ENCODE measurements around the gene LDHD.
A peak's percentile ranks its signal among the peaks of the same experiment; 100 is the strongest.
"Not testable (repeated sequence)": the region's sequence is repeated elsewhere in the genome, so short reads cannot be mapped to it uniquely, and the experiment has no call there.

Gene LDHD

DNA sequence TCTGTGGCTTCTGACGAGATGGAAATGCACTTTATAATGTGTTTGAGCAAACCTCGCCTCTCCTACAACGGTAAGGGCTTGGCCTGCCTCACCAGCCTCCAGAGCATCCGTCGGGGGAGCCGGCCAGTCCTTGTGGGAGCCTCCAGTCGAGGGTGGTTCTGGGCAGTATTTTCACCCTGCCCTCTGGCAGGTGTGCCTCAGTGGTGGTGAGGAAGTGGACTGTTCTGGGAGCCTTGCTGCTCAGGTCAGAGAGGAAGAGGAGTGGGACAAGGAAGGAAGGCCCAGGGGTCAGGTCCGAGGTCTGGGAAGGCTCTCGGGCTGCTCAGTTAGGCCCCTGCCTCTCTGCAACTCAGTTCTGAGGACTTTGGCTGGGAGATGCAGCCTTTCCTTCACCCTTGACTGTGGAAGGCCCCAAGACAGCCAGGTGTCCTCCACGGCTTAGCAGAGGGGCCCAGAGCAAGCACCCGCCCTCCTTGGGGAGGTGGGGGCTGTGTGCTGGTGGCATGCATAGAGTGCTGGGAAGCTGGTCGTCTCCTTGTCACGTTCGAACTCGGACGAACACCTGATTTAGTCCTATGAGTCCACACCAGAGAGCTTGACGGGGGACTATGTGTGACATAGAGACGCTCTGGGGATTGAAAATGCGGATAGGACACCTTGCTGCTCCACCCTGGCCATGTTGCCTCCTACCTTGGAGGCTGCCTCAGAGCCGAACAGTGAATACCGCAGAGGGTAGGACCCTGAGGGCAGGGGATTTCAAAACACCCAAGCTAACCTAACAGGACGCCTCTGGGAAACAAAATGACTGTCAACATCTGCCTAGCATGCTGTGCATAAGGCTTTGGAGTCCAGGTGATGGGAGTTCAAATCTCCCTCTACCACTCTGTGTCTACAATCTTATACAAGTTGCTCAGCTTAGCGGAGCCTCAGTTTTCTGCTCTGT lies 22.7 kb downstream of the LDHD start:
- no peak for DNase-seq (ENCODE audit: low read depth)
- no peak overlapping the region for H3K4me3 ChIP-seq (ENCODE audit: low read length)
- TF ChIP-seq, protein P1, sequence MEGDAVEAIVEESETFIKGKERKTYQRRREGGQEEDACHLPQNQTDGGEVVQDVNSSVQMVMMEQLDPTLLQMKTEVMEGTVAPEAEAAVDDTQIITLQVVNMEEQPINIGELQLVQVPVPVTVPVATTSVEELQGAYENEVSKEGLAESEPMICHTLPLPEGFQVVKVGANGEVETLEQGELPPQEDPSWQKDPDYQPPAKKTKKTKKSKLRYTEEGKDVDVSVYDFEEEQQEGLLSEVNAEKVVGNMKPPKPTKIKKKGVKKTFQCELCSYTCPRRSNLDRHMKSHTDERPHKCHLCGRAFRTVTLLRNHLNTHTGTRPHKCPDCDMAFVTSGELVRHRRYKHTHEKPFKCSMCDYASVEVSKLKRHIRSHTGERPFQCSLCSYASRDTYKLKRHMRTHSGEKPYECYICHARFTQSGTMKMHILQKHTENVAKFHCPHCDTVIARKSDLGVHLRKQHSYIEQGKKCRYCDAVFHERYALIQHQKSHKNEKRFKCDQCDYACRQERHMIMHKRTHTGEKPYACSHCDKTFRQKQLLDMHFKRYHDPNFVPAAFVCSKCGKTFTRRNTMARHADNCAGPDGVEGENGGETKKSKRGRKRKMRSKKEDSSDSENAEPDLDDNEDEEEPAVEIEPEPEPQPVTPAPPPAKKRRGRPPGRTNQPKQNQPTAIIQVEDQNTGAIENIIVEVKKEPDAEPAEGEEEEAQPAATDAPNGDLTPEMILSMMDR (IDR thresholded peaks at IDR 0.05; ENCODE audit: insufficient read depth, low read depth, low read length, missing control alignments) = no peak

DNA sequence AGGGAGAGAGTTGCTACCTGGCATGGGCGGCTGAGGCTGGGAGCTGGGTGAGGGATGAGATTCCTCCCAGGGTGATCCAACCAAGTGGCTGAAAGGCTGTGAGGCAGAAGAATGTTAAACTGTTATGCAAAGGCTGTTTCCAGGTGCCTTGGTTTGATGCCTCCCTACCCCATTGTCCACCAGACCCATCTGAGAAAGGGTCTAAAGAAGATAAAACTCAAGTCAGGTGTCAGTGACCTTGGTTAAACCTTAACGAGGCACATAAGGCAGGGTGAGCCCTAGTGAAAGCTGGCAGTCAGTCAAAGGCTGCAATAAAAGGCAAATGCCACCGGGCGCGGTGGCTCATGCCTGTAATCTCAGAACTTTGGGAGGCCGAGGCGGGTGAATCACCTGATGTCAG lies 23.8 kb downstream of the LDHD start:
- no peak overlapping the region for H3K4me3 ChIP-seq (ENCODE audit: low read length)
- DNase-seq (ENCODE audit: low read depth) = no peak
- TF ChIP-seq, protein P1 (IDR thresholded peaks at IDR 0.05; ENCODE audit: insufficient read depth, low read depth, low read length, missing control alignments) = no peak

DNA sequence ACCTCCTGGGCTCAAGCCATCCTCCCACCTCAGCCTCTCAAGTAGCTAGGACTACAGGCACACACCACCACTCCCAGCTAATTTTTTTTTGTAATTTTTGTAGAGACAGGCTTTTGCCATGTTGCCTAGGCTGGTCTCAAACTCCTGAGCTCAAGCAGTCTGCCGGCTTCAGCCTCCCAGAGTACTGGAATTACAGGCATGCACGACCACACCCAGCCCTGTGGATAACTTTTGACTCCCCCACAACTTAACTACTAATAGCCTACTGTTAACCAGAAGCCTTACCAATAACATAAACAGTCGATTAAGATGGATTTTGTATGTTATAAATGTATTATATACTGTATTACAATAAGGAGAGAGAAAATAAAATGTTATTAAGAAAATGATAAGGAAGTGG lies 25.0 kb downstream of the LDHD start:
- not testable (repeated sequence) for H3K4me3 ChIP-seq (ENCODE audit: low read length); DNase-seq (ENCODE audit: low read depth)

DNA sequence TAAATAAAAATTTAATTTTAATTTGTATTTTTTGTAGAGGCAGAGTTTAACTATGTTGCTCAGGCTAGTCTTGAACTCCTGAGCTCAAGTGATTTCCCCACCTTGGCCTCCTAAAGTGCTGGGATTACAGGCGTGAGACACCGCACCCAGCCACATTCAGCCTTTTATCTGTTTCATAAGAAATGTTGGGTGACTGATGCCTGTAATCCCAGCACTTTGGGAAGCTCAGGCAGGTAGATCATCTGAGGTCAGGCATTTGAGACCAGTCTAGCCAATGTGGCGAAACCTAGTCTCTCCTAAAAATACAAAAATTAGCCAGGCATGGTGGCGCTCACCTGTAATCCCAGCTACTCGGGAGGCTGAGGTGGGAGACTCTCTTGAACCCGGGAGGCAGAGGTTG lies 25.7 kb downstream of the LDHD start:
- not testable (repeated sequence) for H3K4me3 ChIP-seq (ENCODE audit: low read length)
- DNase-seq (ENCODE audit: low read depth) = peak; percentile 72

DNA sequence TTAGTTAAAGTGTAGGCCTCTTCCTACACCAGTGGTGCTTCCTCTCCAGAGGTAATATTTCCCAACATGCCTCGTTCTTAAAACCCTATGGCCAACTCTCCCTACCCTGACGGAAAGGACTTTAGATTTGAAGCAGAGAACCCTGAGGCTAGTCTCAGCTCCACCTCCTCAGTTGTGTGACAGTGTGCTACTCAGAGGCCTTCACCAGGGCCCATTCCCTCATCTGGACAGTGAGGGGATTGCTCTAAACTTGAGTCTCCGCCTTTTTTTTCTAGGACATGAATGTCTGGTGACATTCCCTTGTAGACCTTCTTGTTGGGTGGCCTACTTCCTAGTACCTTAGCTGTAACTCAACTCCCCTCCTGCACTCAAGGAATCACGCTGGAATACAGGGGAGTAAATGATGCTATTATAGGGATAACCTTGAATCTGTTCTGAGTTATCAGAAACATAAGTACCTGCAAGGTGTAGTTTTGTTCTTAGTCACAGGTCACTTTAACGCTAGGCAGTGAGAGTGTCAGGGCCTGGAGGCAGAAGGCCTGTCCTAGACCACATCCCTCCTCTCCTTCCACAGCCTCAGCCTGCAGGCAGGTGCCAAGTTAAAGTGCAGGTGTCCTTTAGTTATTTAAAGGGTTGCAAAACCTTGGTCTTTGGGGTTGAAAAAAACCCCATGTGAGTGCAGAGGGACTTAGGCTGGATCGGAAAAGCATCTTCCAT lies 26.9 kb downstream of the LDHD start:
- TF ChIP-seq, protein P1 (IDR thresholded peaks at IDR 0.05; ENCODE audit: insufficient read depth, low read depth, low read length, missing control alignments) = no peak
- no peak overlapping the region for H3K4me3 ChIP-seq (ENCODE audit: low read length)
- DNase-seq (ENCODE audit: low read depth) = no peak

DNA sequence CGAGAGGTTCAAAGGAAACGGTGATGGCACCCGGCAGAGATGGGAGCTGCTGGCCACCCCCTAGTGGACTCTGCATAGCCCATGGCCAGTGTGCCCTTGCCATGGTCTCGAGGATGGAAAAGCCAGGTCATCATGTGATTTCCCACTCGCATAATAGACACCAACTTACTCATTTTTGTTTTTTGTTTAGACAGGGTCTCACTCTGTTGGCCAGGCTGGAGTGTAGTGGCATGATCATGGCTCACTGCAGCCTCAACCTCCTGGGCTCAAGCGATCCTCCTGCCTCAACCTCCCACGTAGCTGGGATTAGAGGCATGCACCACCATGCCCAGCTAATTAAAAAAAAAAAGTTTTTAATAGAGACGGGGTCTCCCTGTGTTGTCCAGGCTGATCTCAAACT lies 27.6 kb downstream of the LDHD start:
- TF ChIP-seq, protein P1 (IDR thresholded peaks at IDR 0.05; ENCODE audit: insufficient read depth, low read depth, low read length, missing control alignments) = no peak
- no peak overlapping the region for H3K4me3 ChIP-seq (ENCODE audit: low read length)
- no peak for DNase-seq (ENCODE audit: low read depth)

DNA sequence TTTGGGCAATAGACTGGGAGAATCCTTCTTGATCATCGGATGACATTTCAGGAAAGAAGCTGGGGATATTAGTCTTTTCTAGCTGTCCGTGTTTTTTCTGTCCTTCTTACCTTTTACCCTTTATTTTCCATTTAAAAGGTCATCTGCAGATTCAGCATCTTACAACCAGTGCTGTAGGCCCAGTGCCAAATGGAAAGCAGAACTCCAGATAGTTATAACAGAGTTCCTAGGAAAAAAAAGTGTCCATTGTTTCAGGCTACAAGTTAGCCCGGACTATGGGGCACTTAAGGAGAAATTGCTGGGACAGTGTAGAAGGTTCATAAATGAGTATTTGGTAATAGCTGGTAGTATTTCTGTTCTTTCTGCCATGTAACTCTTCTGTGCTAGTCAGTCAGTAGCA lies 28.4 kb downstream of the LDHD start:
- TF ChIP-seq, protein P1 (IDR thresholded peaks at IDR 0.05; ENCODE audit: insufficient read depth, low read depth, low read length, missing control alignments) = no peak
- H3K4me3 ChIP-seq (ENCODE audit: low read length) = no peak overlapping the region
- no peak for DNase-seq (ENCODE audit: low read depth)

Measured in epithelial cell of esophagus (primary cell).